ENCODE data around the gene SPTBN1.

SPTBN1 gene

DNA sequence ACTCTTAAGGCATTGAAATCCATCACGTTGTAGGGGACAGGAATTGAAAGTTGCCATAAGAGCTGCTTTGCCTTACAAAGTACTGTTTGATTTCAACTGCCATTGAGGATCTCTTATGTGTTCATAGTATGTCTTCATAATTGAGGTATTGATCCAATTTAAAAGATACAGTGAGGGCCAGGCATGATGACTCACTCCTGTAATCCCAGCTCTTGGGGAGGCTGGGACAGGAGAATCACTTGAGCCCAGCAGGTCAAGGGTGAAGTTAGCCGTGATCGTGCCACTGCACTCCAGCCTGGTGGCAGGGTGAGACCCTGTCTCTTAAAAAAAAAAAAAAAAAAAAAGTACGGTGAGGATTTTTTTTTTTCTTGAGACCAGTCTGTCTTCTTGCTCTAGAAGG, 175.6 kb downstream of the SPTBN1 start:
- Histone ChIP-seq H3K14ac (ENCODE audit: low read length) (no peak overlapping the region), H2BK5ac (ENCODE audit: low read length) (no peak overlapping the region), H3K18ac (ENCODE audit: low read length) (no peak overlapping the region), H2AFZ (ENCODE audit: low read length) (no peak overlapping the region), H3K9ac (ENCODE audit: low read depth, low read length, poor library complexity) (no peak overlapping the region), H2BK12ac (ENCODE audit: low read length) (no peak overlapping the region), H3K23ac (ENCODE audit: low read depth, low read length, poor library complexity) (no peak overlapping the region), H2AK5ac (ENCODE audit: low read depth, low read length) (no peak overlapping the region), H3K27me3 (ENCODE audit: control insufficient read depth in 3 of 3, insufficient read depth in 3 of 3, low read depth in 1 of 3, low read length in 3 of 3) (no peaks in the 10 kb centered on the region), H2BK15ac (ENCODE audit: low read length) (no peak overlapping the region), H4K8ac (ENCODE audit: low read depth, low read length) (no peak overlapping the region), H3K4ac (ENCODE audit: low read length) (no peak overlapping the region), H4K91ac (ENCODE audit: low read depth, low read length, poor library complexity) (no peak overlapping the region), H2BK120ac (ENCODE audit: low read depth, low read length) (no peak overlapping the region), H3K9me3 (replicated peaks in 1 of 2; ENCODE audit: control insufficient read depth in 2 of 2, insufficient read depth in 1 of 2, low read depth in 1 of 2, low read length in 2 of 2) (no peaks in the 10 kb centered on the region), H3K4me3 (ENCODE audit: low read length in 2 of 2) (no peak overlapping the region), H3K27ac (replicated peaks; ENCODE audit: low read length) (no peak overlapping the region), H3K36me3 (replicated peaks in 1 of 2; ENCODE audit: control insufficient read depth in 2 of 2, insufficient read depth in 2 of 2, low read length in 2 of 2) (peaks cover 44 to 99% of the 10 kb centered on the region in 2 donors), H3K4me1 (ENCODE audit: control insufficient read depth in 2 of 2, insufficient read depth in 1 of 2, low read depth in 1 of 2, low read length in 2 of 2) (peaks cover 6 to 8% of the 10 kb centered on the region in 2 donors), H3K79me1 (ENCODE audit: low read depth, low read length) (no peaks in the 10 kb centered on the region), H3K4me2 (ENCODE audit: insufficient read depth, low read length, poor library complexity, severe bottlenecking) (no peak overlapping the region)
- no peak for DNase-seq (ENCODE audit: low spot score)
- WGBS, 2 donors (ENCODE audit: extremely low coverage in 2 of 2, insufficient read length in 2 of 2, insufficient replicate concordance in 1 of 2), result no CpG with 5 or more reads among the region's 4 CpGs

DNA sequence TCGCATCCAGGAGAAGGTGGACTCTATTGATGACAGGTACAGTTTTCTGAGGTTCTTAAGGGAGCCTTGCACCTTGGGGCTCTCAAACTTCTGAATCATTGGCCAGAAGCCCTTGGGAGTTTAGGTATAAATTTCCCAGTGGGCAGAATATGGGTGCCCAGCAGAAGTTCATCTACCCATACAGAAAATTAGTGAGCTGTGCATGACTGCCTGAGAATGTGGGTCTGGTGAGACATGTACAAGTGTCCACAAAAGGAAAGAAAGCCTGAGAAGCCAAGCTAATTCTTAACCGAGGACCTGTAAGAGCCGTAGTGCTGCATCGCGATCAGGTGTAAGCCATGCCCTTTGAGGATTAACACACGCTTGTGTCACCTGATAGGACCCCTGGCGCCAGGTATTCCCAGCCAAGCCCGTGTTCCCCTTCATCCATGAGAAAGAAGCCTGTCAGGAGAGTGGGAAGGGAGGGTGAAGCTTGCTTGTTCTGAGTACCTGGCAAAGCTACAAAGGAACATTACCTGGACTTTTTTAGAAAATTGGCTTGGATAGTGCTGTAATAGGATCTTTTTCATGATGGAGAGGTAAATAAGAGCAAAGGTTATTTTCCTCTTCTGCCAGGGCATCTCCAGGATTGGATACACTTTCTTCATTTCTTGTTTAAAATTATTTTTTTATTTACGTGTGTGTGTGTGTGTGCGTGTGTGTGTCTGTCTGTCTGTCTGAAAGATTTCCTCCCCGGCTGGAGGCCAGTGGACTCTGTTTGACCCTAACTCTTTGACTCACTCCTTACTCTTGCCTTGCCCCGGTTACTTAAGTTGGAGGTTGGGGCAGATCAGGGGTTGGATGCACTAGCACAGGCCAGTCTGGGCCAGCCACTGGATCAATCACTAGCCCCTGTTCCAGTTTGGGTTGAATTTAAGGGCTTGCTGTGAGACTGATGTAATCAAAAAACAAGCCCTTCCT, 176.9 kb downstream of the SPTBN1 start:
- Histone ChIP-seq H3K4me1 (ENCODE audit: control insufficient read depth in 2 of 2, insufficient read depth in 1 of 2, low read depth in 1 of 2, low read length in 2 of 2) (peaks cover 6 to 8% of the 10 kb centered on the region in 2 donors), H3K27me3 (ENCODE audit: control insufficient read depth in 3 of 3, insufficient read depth in 3 of 3, low read depth in 1 of 3, low read length in 3 of 3) (no peaks in the 10 kb centered on the region), H3K18ac (ENCODE audit: low read length) (no peak overlapping the region), H3K79me1 (ENCODE audit: low read depth, low read length) (no peaks in the 10 kb centered on the region), H2AK5ac (ENCODE audit: low read depth, low read length) (no peak overlapping the region), H2BK12ac (ENCODE audit: low read length) (no peak overlapping the region), H3K23ac (ENCODE audit: low read depth, low read length, poor library complexity) (no peak overlapping the region), H3K9ac (ENCODE audit: low read depth, low read length, poor library complexity) (no peak overlapping the region), H3K4me3 (ENCODE audit: low read length in 2 of 2) (no peak overlapping the region), H4K91ac (ENCODE audit: low read depth, low read length, poor library complexity) (no peak overlapping the region), H2BK15ac (ENCODE audit: low read length) (no peak overlapping the region), H3K4me2 (ENCODE audit: insufficient read depth, low read length, poor library complexity, severe bottlenecking) (no peak overlapping the region), H3K14ac (ENCODE audit: low read length) (no peak overlapping the region), H2BK5ac (ENCODE audit: low read length) (no peak overlapping the region), H3K9me3 (replicated peaks in 1 of 2; ENCODE audit: control insufficient read depth in 2 of 2, insufficient read depth in 1 of 2, low read depth in 1 of 2, low read length in 2 of 2) (no peaks in the 10 kb centered on the region), H4K8ac (ENCODE audit: low read depth, low read length) (no peak overlapping the region), H3K36me3 (replicated peaks in 1 of 2; ENCODE audit: control insufficient read depth in 2 of 2, insufficient read depth in 2 of 2, low read length in 2 of 2) (peaks cover 40 to 100% of the 10 kb centered on the region in 2 donors), H3K27ac (replicated peaks; ENCODE audit: low read length) (no peak overlapping the region), H2AFZ (ENCODE audit: low read length) (no peak overlapping the region), H2BK120ac (ENCODE audit: low read depth, low read length) (no peak overlapping the region), H3K4ac (ENCODE audit: low read length) (no peak overlapping the region)
- WGBS, 2 donors (ENCODE audit: extremely low coverage in 2 of 2, insufficient read length in 2 of 2, insufficient replicate concordance in 1 of 2), result no CpG with 5 or more reads among the region's 12 CpGs
- DNase-seq (ENCODE audit: low spot score), result no peak

DNA sequence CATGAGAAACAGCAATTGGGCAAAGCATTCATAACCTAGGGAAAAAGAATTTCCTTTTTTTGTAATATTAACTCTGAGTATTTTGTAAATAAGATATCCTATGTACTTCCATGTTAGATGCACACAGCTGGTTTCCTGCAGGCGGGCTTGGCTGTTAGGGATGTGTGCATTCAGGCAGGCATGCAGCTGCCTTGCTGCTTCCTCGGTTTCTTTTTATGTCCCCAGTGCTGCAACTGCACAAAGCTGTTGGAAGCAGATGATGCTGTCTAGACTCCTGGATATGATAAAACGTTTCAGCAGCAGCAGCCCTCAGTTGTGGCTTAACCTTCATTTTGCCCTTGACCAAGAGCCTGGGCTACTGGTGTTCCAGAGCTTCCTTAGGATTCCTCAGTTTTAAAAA, 177.9 kb downstream of the SPTBN1 start:
- Histone ChIP-seq H3K79me1 (ENCODE audit: low read depth, low read length) (no peaks in the 10 kb centered on the region), H3K9me3 (replicated peaks in 1 of 2; ENCODE audit: control insufficient read depth in 2 of 2, insufficient read depth in 1 of 2, low read depth in 1 of 2, low read length in 2 of 2) (no peaks in the 10 kb centered on the region), H2BK120ac (ENCODE audit: low read depth, low read length) (no peak overlapping the region), H4K8ac (ENCODE audit: low read depth, low read length) (no peak overlapping the region), H4K91ac (ENCODE audit: low read depth, low read length, poor library complexity) (no peak overlapping the region), H2BK12ac (ENCODE audit: low read length) (no peak overlapping the region), H3K18ac (ENCODE audit: low read length) (no peak overlapping the region), H2BK15ac (ENCODE audit: low read length) (no peak overlapping the region), H3K23ac (ENCODE audit: low read depth, low read length, poor library complexity) (no peak overlapping the region), H3K27me3 (ENCODE audit: control insufficient read depth in 3 of 3, insufficient read depth in 3 of 3, low read depth in 1 of 3, low read length in 3 of 3) (no peaks in the 10 kb centered on the region), H3K4me2 (ENCODE audit: insufficient read depth, low read length, poor library complexity, severe bottlenecking) (no peak overlapping the region), H3K9ac (ENCODE audit: low read depth, low read length, poor library complexity) (no peak overlapping the region), H2AFZ (ENCODE audit: low read length) (no peak overlapping the region), H3K27ac (replicated peaks; ENCODE audit: low read length) (no peak overlapping the region), H3K4me1 (ENCODE audit: control insufficient read depth in 2 of 2, insufficient read depth in 1 of 2, low read depth in 1 of 2, low read length in 2 of 2) (peaks cover 6 to 8% of the 10 kb centered on the region in 2 donors), H3K4ac (ENCODE audit: low read length) (no peak overlapping the region), H3K14ac (ENCODE audit: low read length) (no peak overlapping the region), H2BK5ac (ENCODE audit: low read length) (no peak overlapping the region), H3K36me3 (replicated peaks in 1 of 2; ENCODE audit: control insufficient read depth in 2 of 2, insufficient read depth in 2 of 2, low read length in 2 of 2) (peaks cover 38 to 100% of the 10 kb centered on the region in 2 donors), H2AK5ac (ENCODE audit: low read depth, low read length) (no peak overlapping the region), H3K4me3 (ENCODE audit: low read length in 2 of 2) (no peak overlapping the region)
- WGBS, 2 donors (ENCODE audit: extremely low coverage in 2 of 2, insufficient read length in 2 of 2, insufficient replicate concordance in 1 of 2), result no CpG with 5 or more reads among the region's 3 CpGs
- no peak for DNase-seq (ENCODE audit: low spot score)
